HepG2 (cell line): Measurements from ENCODE around the gene RREB1. TPM values are rescaled to one million over a fixed set of nuclear protein-coding genes. Genes with fewer than 3 reads are reported as not detected.

Experiments
- FOSL2 ChIP-seq: sonication (generic); formaldehyde crosslinking; IDR thresholded peaks from 2 replicates; pipeline ENCODE4 v1.4.0; 2020; ENCODE audit warnings: missing genetic modification reagents
- RBM22 ChIP-seq: fragments of 200-400 bp; formaldehyde crosslinking; optimal IDR thresholded peaks from 2 replicates; pipeline ENCODE3; 2017; ENCODE audit warnings: mild to moderate bottlenecking, low read length, moderate library complexity
- SMAD9 ChIP-seq: sonication (generic); formaldehyde crosslinking; IDR thresholded peaks from 2 replicates; pipeline ENCODE4 v1.5.1; 2020; ENCODE audit warnings: mild to moderate bottlenecking, missing genetic modification reagents
- SOX13 ChIP-seq, 3 experiments: fragments of 450-650 bp in 1 of 3; sonication (generic) in 1 of 3; formaldehyde crosslinking in 1 of 3; IDR thresholded peaks in 2 of 3; conservative IDR thresholded peaks in 1 of 3; 2 replicates each; pipeline versions ENCODE4 v1.5.0 to v1.6.1; 2016 to 2020; ENCODE audit warnings: antibody characterized with exemption in 1 of 3, mild to moderate bottlenecking in 1 of 3, missing compliant biosample characterization in 1 of 3, missing genetic modification reagents in 1 of 3, moderate library complexity in 1 of 3
- SP2 ChIP-seq: sonication (generic); formaldehyde crosslinking; IDR thresholded peaks from 2 replicates; pipeline ENCODE4 v1.5.1; 2020; ENCODE audit warnings: mild to moderate bottlenecking, missing genetic modification reagents
- SRSF1 ChIP-seq: fragments of 200-400 bp; formaldehyde crosslinking; optimal IDR thresholded peaks from 2 replicates; pipeline ENCODE3; 2017; ENCODE audit warnings: mild to moderate bottlenecking, low read depth, low read length, moderate library complexity
- SSRP1 ChIP-seq: IDR thresholded peaks from 2 replicates; pipeline ENCODE4 v1.6.1; 2016; ENCODE audit warnings: control low read depth
- ZNF558 ChIP-seq: sonication (generic); formaldehyde crosslinking; IDR thresholded peaks from 2 replicates; pipeline ENCODE4 v1.9.0; 2022; ENCODE audit warnings: mild to moderate bottlenecking, missing genetic modification reagents, borderline replicate concordance
- ZNF781 ChIP-seq: sonication (generic); formaldehyde crosslinking; IDR thresholded peaks from 2 replicates; pipeline ENCODE4 v1.5.1; 2020; ENCODE audit warnings: borderline replicate concordance, mild to moderate bottlenecking, missing genetic modification reagents; ENCODE audit errors: not compliant biosample characterization
- polyA plus RNA-seq, 8 experiments: library from polyadenylated mRNA; depleted of rRNA in 3 of 8; stranded (reverse) in 7 of 8; unstranded in 1 of 8; fragments of >200 nt; fragmentation: Illumina TruSeq in 4 of 8; extraction: Trizol in 4 of 8; gene quantifications; 2 replicates each; pipeline versions ENCODE4 v1.2.1 to v1.2.3, GENCODE V29; 2011 to 2016; ENCODE audit warnings: low read depth in 4 of 8, missing spikeins in 1 of 8, mixed read lengths in 1 of 8; ENCODE audit not compliant: insufficient read depth in 1 of 8
- total RNA-seq, 5 experiments: library from RNA; depleted of rRNA; stranded (reverse); fragments of >200 nt; fragmentation: Illumina TruSeq; extraction: Trizol; gene quantifications; 2 replicates each; pipeline ENCODE4 v1.2.3, GENCODE V29; 2016; ENCODE audit warnings: low read depth in 1 of 5
- TF ChIP-seq, protein P1 (sequence below): sonication (generic); formaldehyde crosslinking; IDR thresholded peaks from 2 replicates; pipeline ENCODE4 v1.4.0; 2020; ENCODE audit warnings: missing genetic modification reagents, mild to moderate bottlenecking, borderline replicate concordance
- TF ChIP-seq, protein P2 (sequence below): sonication (generic); formaldehyde crosslinking; conservative IDR thresholded peaks from 2 replicates; pipeline ENCODE4 v1.8.0; 2022; ENCODE audit warnings: low read depth, missing genetic modification reagents
- TF ChIP-seq, protein P3 (sequence below): sonication (generic); formaldehyde crosslinking; IDR thresholded peaks from 2 replicates; pipeline ENCODE4 v1.4.0; 2020; ENCODE audit warnings: low read depth, mild to moderate bottlenecking, missing genetic modification reagents
- TF ChIP-seq, protein P4 (sequence below): sonication (generic); formaldehyde crosslinking; IDR thresholded peaks from 2 replicates; pipeline ENCODE4 v1.4.0; 2020; ENCODE audit warnings: missing genetic modification reagents, low read depth, mild to moderate bottlenecking, borderline replicate concordance

RREB1 gene
- total and polyA plus RNA-seq, 2 of the 13 experiments (the other 11 are each of a cell fraction or from before 2014, with no cell fraction given), result 6.1 to 23.2 TPM

DNA sequence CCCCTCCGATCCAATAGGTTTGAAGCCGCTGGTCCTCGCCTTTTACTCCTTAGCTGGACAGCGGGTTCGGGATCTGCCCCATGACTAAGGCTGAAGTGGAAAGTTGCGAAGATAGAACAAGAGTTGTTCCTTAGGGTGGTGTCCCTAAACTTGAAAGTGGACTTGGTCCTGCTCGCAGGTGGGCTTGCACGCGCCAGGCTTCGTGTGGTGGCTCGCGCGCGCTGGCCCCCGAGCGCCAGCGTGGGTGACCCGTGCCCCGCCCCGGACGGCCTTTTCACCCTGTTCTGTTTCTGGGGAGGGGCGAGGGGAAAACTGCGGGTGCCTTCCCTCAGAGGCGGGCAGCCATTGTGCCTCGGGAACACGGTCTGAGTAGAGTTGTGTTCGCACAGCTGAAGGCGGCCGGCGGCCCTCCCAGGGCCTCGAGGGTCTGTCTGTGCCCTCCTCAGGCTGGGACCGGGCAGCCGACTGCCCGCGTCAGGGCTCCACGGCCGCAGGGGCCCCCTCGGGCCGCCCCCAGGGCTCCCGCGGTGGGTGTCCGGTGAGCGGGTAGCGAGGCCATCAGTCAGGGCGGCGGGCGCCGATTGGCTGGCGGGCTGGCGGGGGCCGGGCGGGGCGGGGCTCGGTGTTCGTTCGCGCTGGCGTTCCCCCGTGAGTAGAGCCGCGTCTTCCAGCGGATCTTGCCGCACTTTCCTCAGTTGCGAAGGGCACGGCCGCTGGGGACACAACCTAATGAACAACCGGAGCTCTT lies 33.0 kb downstream of the RREB1 start (continued):
- TF ChIP-seq SOX13 (IDR thresholded peaks at IDR 0.05) (no peak; the same call in 1 of the 2 replicates), SOX13 (CRISPR knock-in tag; conservative IDR thresholded peaks at IDR 0.05 in 1 of 2, IDR thresholded peaks at IDR 0.05 in 1 of 2) (peak in 1 of 2 experiments; percentile 31; a peak in 1 of 4 replicates), ZNF558 (no peak), RBM22 (peak; percentile 98), FOSL2 (no peak), ZNF781 (CRISPR knock-in tag) (peak; percentile 95), SP2 (CRISPR knock-in tag) (peak; percentile 88), SSRP1 (no peak), SRSF1 (peak; percentile 78), SMAD9 (CRISPR knock-in tag) (peak; percentile 58; the same call in 1 of the 2 replicates)
- TF ChIP-seq, protein P1, sequence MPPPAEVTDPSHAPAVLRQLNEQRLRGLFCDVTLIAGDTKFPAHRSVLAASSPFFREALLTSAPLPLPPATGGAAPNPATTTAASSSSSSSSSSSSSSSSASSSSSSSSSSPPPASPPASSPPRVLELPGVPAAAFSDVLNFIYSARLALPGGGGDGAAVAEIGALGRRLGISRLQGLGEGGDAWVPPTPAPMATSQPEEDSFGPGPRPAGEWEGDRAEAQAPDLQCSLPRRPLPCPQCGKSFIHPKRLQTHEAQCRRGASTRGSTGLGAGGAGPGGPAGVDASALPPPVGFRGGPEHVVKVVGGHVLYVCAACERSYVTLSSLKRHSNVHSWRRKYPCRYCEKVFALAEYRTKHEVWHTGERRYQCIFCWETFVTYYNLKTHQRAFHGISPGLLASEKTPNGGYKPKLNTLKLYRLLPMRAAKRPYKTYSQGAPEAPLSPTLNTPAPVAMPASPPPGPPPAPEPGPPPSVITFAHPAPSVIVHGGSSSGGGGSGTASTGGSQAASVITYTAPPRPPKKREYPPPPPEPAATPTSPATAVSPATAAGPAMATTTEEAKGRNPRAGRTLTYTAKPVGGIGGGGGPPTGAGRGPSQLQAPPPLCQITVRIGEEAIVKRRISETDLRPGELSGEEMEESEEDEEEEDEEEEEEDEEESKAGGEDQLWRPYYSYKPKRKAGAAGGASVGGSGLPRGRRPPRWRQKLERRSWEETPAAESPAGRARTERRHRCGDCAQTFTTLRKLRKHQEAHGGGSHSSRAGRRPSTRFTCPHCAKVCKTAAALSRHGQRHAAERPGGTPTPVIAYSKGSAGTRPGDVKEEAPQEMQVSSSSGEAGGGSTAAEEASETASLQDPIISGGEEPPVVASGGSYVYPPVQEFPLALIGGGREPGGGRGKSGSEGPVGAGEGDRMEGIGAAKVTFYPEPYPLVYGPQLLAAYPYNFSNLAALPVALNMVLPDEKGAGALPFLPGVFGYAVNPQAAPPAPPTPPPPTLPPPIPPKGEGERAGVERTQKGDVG (CRISPR knock-in tag), result 0 out of 2 replicates have a peak, but pooled peaks have one; percentile 49
- TF ChIP-seq, protein P2, sequence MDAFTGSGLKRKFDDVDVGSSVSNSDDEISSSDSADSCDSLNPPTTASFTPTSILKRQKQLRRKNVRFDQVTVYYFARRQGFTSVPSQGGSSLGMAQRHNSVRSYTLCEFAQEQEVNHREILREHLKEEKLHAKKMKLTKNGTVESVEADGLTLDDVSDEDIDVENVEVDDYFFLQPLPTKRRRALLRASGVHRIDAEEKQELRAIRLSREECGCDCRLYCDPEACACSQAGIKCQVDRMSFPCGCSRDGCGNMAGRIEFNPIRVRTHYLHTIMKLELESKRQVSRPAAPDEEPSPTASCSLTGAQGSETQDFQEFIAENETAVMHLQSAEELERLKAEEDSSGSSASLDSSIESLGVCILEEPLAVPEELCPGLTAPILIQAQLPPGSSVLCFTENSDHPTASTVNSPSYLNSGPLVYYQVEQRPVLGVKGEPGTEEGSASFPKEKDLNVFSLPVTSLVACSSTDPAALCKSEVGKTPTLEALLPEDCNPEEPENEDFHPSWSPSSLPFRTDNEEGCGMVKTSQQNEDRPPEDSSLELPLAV, result no peak
- TF ChIP-seq, protein P3, sequence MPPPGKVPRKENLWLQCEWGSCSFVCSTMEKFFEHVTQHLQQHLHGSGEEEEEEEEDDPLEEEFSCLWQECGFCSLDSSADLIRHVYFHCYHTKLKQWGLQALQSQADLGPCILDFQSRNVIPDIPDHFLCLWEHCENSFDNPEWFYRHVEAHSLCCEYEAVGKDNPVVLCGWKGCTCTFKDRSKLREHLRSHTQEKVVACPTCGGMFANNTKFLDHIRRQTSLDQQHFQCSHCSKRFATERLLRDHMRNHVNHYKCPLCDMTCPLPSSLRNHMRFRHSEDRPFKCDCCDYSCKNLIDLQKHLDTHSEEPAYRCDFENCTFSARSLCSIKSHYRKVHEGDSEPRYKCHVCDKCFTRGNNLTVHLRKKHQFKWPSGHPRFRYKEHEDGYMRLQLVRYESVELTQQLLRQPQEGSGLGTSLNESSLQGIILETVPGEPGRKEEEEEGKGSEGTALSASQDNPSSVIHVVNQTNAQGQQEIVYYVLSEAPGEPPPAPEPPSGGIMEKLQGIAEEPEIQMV (CRISPR knock-in tag), result no peak
- TF ChIP-seq, protein P4, sequence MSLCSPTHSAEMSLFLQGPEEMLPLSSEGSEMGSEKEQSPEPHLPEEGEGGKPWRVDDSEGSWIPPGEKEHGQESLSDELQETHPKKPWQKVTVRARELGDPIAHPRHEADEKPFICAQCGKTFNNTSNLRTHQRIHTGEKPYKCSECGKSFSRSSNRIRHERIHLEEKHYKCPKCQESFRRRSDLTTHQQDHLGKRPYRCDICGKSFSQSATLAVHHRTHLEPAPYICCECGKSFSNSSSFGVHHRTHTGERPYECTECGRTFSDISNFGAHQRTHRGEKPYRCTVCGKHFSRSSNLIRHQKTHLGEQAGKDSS, result no peak; the same call in 1 of the 2 replicates
